AG09309 (cell line): Measurements from ENCODE around the gene PRX.
"Not testable (repeated sequence)": the region's sequence is repeated elsewhere in the genome, so short reads cannot be mapped to it uniquely, and the experiment has no call there.

ENCODE experiments used
- DNase-seq: peaks from one replicate; pipeline ENCODE4 v3.0.0-alpha.2; 2010; ENCODE audit warnings: low read depth
- H3K4me3 ChIP-seq: 2 replicates; pipeline ENCODE4 v1.5.1; 2011; ENCODE audit warnings: mild to moderate bottlenecking, low read depth, low read length, moderate library complexity; ENCODE audit not compliant: control insufficient read depth
- CTCF ChIP-seq: IDR thresholded peaks from 2 replicates; pipeline ENCODE4 v1.5.1; 2011; ENCODE audit warnings: mild to moderate bottlenecking, low read depth, low read length, inconsistent platforms; ENCODE audit not compliant: insufficient read depth, control insufficient read depth; ENCODE audit errors: missing control alignments

Gene PRX

GRCh38 chr19:40378509-40378908 lies 34.7 kb downstream of the PRX start:
- TF ChIP-seq CTCF, result no peak
- H3K4me3 ChIP-seq, result no peak overlapping the region
- no peak for DNase-seq

- TF ChIP-seq CTCF, result no peak
- DNase-seq, result no peak
- H3K4me3 ChIP-seq, result no peak overlapping the region
Measured at GRCh38 chr19:40377876-40378385, 35.2 kb downstream of the PRX start.

GRCh38 chr19:40376286-40376862 lies 36.8 kb downstream of the PRX start:
- no peak overlapping the region for H3K4me3 ChIP-seq
- DNase-seq, result no peak
- TF ChIP-seq CTCF, result no peak

GRCh38 chr19:40374084-40374483 lies 39.1 kb downstream of the PRX start:
- no peak overlapping the region for H3K4me3 ChIP-seq
- no peak for TF ChIP-seq CTCF
- no peak for DNase-seq

GRCh38 chr19:40371802-40372122 lies 41.4 kb downstream of the PRX start:
- no peak for DNase-seq
- no peak for TF ChIP-seq CTCF
- H3K4me3 ChIP-seq, result no peak overlapping the region

GRCh38 chr19:40370997-40371801 lies 42.0 kb downstream of the PRX start:
- H3K4me3 ChIP-seq, result no peak overlapping the region
- DNase-seq, result no peak
- TF ChIP-seq CTCF, result no peak

- H3K4me3 ChIP-seq, DNase-seq: not testable (repeated sequence)
Measured at GRCh38 chr19:40370253-40370652, 42.9 kb downstream of the PRX start.
